GM19099 (cell line): Measurements from ENCODE around the gene CPTP.

ENCODE experiments used
- POLR2A ChIP-seq: IDR thresholded peaks from 3 replicates; pipeline ENCODE4 v1.6.1; 2011; ENCODE audit warnings: low read depth; ENCODE audit not compliant: insufficient read length; ENCODE audit errors: extremely low read depth

CPTP gene

GRCh38 chr1:1307923-1308755 is 16.5 kb upstream of the CPTP start, which contains the start of the genes ACAP3 and PUSL1:
TSS of gene ACAP3 (minus strand) at chr1:1307930. CDS start at chr1:1307815, 115 bp downstream.
TSS of gene PUSL1 (plus strand) at chr1:1308597. CDS start at chr1:1308644, 47 bp downstream.
- TF ChIP-seq POLR2A = peak; percentile 51

- no peak for TF ChIP-seq POLR2A
Measured at GRCh38 chr1:1308756-1309250, 15.8 kb upstream of the CPTP start.

GRCh38 chr1:1309251-1310108 is 15.1 kb upstream of the CPTP start:
- no peak for TF ChIP-seq POLR2A

GRCh38 chr1:1310109-1310385 is 14.6 kb upstream of the CPTP start:
- TF ChIP-seq POLR2A = no peak

GRCh38 chr1:1310476-1311053 is 14.0 kb upstream of the CPTP start:
- no peak for TF ChIP-seq POLR2A

GRCh38 chr1:1311107-1312104 is 13.2 kb upstream of the CPTP start:
- TF ChIP-seq POLR2A = no peak

GRCh38 chr1:1312450-1313314 is 11.9 kb upstream of the CPTP start:
- no peak for TF ChIP-seq POLR2A

GRCh38 chr1:1313500-1314236 is 10.9 kb upstream of the CPTP start:
- TF ChIP-seq POLR2A = no peak

- TF ChIP-seq POLR2A = no peak
Measured at GRCh38 chr1:1314237-1314586, 10.4 kb upstream of the CPTP start.

GRCh38 chr1:1314678-1315335 is 9.8 kb upstream of the CPTP start:
- no peak for TF ChIP-seq POLR2A

- no peak for TF ChIP-seq POLR2A
Measured at GRCh38 chr1:1315435-1315954, 9.1 kb upstream of the CPTP start.

- TF ChIP-seq POLR2A = no peak
Measured at GRCh38 chr1:1317420-1317819, 7.2 kb upstream of the CPTP start.

GRCh38 chr1:1318131-1318652 is 6.4 kb upstream of the CPTP start:
- no peak for TF ChIP-seq POLR2A
